PC-3 (cell line): ENCODE data around the gene EIF5A2.
"Not testable (repeated sequence)": the region's sequence is repeated elsewhere in the genome, so short reads cannot be mapped to it uniquely, and the experiment has no call there.

Experiments
- EZH2 ChIP-seq: fragments of 300-600 bp; sonication (generic); IDR thresholded peaks from one replicate; pipeline ENCODE4 v1.6.1; 2017; ENCODE audit warnings: antibody characterized with exemption, mild to moderate bottlenecking, low read length; ENCODE audit not compliant: unreplicated experiment
- TF ChIP-seq, protein P1 (sequence below): fragments of 300-600 bp; sonication (generic); conservative IDR thresholded peaks from 2 replicates; pipeline ENCODE4 v1.5.1; 2017; ENCODE audit warnings: antibody characterized with exemption, low read depth, mild to moderate bottlenecking, low read length

DNA sequence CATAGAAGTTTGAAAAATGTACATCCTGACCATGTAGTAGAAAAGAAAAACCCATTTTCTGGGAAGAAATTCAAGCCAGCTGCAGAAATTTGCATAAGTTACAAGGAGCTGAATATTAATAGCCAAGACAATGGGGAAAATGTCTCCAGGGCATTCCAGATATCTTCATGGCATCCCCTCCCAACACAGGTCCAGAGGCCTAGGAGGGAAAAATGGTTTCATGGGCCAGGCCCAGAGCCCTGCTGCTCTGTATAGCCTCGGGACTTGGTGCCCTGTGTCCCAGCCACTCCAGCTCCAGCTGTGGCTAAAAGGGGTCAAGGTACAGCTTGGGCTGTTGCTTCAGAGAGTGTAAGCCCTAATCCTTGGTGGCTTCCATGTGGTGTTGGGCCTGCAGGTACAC lies 11.2 kb downstream of the EIF5A2 start:
- TF ChIP-seq, protein P1, sequence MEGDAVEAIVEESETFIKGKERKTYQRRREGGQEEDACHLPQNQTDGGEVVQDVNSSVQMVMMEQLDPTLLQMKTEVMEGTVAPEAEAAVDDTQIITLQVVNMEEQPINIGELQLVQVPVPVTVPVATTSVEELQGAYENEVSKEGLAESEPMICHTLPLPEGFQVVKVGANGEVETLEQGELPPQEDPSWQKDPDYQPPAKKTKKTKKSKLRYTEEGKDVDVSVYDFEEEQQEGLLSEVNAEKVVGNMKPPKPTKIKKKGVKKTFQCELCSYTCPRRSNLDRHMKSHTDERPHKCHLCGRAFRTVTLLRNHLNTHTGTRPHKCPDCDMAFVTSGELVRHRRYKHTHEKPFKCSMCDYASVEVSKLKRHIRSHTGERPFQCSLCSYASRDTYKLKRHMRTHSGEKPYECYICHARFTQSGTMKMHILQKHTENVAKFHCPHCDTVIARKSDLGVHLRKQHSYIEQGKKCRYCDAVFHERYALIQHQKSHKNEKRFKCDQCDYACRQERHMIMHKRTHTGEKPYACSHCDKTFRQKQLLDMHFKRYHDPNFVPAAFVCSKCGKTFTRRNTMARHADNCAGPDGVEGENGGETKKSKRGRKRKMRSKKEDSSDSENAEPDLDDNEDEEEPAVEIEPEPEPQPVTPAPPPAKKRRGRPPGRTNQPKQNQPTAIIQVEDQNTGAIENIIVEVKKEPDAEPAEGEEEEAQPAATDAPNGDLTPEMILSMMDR: not testable (repeated sequence)
- TF ChIP-seq EZH2: not testable (repeated sequence)
